ENCODE measurements around the gene PRRT1B.

Gene PRRT1B

DNA sequence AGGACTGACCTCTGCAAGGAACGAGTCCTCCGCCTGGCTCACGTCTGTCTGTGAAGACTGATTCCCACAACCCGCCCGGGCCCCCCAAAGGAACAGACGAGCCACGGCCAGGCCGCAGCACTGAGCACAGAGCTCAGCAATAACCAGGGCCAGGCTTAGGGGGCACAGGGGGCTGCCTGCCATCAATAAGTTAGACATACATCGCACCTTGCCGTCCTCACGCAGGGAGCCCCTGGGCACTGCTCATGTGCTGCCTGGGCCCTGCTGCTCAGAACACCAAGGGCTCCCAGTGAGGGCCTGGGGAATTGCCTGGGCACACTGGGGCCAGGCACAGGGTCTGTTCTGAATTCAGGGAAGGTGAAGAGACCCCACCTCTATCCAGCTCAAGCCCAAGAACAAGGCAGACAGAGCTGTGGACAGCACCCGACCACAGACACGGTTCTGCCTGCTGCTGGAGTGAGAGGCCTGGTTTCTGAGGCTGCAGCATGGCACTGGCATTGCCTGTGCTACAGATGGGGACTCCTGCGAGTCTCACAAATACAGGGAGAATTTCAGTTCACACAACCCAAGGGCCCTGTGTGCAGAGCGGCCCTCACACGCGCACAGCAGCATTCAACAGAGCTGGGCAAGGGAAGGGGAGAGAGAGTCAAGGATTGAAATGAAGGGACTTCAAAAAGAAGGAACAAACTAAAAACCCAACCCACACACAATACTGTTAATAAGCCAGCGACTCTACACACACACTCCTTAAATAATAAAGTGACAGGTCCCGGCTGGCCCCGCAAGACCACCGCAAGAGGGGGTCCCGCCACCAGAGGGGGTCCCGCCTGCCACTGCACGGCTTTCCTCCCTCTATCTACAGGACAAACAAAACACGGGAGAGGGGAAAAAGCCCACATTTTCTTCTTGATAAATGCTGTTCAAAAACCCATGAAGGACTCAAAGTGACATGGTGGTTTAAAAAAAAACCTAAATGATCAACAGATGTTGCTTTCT is 32.0 kb downstream of the PRRT1B start:
- Mint-ChIP-seq H3K9me3 (no peaks in the 10 kb centered on the region), H3K4me3 (no peak overlapping the region), H3K4me1 (ENCODE audit: low read depth) (peaks cover 14% of the 10 kb centered on the region), H3K27me3 (ENCODE audit: low read depth) (no peaks in the 10 kb centered on the region), H3K36me3 (ENCODE audit: low read depth) (peaks cover 37% of the 10 kb centered on the region), H3K27ac (no peak overlapping the region)

DNA sequence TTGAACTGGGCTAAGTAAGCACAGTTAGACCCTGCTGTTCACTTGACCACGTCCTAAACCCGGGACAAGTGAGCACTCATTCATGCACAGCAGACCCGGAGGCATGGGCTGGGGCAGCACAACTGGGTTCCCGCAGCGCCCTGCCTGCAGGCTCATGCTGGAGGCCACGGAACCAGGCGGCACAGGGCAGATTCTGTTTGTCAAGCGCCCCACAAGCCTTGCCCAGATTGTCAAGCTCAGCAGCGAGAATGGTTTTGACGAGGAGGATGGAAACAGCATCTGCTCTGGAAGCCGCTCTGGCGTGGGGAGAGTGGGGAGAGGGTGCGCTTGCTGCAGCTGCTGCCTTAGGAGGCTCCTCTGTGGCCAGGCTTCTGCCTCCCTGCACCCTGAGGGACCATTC is 32.7 kb downstream of the PRRT1B start:
- Mint-ChIP-seq H3K27ac (peak overlapping the region; percentile 83), H3K4me3 (no peak overlapping the region), H3K4me1 (ENCODE audit: low read depth) (peaks cover 14% of the 10 kb centered on the region), H3K27me3 (ENCODE audit: low read depth) (no peaks in the 10 kb centered on the region), H3K9me3 (no peaks in the 10 kb centered on the region), H3K36me3 (ENCODE audit: low read depth) (peaks cover 35% of the 10 kb centered on the region)

DNA sequence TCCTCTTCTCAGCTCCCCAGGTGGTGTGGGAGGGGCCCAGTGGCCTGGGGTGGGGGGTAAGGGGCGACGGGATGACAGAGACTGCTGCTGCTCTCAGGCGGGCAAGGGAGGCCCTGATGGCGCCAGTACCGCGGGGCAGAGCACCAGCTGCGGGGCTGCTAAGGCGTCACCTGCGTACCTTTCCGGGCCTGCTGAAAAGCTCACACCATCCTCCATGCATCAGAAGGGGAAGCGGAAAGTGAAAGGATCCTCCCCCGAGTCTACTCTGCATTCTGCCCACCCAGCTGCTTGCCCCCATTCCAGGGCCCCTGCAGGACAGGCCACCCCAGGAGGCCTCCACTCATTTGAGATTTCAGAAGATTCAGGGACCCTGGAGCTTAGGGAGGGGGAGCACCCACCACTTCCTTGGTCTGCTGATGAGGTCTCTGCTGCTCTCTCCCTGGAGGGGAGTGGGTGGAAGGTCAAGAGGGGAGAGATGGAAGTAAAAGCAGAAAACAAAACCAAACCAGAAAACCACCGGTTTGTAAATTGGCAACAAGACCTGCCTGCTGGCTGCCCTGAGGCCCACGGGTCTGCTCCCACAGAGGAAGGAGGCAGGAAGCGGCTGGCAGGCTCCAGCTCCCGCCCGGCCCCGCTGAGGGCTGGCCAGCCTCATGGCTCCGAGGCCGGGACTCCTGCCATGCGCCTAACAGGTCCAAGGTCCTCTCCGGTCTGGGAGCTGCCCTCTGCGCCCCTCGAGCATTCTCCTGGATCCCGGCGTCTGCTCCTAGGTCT is 33.6 kb downstream of the PRRT1B start:
- Mint-ChIP-seq H3K27me3 (ENCODE audit: low read depth) (no peaks in the 10 kb centered on the region), H3K36me3 (ENCODE audit: low read depth) (peaks cover 39% of the 10 kb centered on the region), H3K27ac (peak overlapping the region; percentile 83), H3K9me3 (no peaks in the 10 kb centered on the region), H3K4me1 (ENCODE audit: low read depth) (peaks cover 16% of the 10 kb centered on the region), H3K4me3 (peak overlapping the region; percentile 48)

- Mint-ChIP-seq H3K4me3 (no peak overlapping the region), H3K27me3 (ENCODE audit: low read depth) (no peaks in the 10 kb centered on the region), H3K4me1 (ENCODE audit: low read depth) (peaks cover 20% of the 10 kb centered on the region), H3K36me3 (ENCODE audit: low read depth) (peaks cover 41% of the 10 kb centered on the region), H3K9me3 (no peaks in the 10 kb centered on the region), H3K27ac (no peak overlapping the region)
These were observed 34.5 kb downstream of the PRRT1B start for GRCh38 chr9:131579789-131580211.

GRCh38 chr9:131580358-131580757 is 35.0 kb downstream of the PRRT1B start:
- Mint-ChIP-seq H3K36me3 (ENCODE audit: low read depth) (peaks cover 45% of the 10 kb centered on the region), H3K9me3 (no peaks in the 10 kb centered on the region), H3K27me3 (ENCODE audit: low read depth) (no peaks in the 10 kb centered on the region), H3K27ac (peak overlapping the region; percentile 49), H3K4me1 (ENCODE audit: low read depth) (peaks cover 25% of the 10 kb centered on the region), H3K4me3 (no peak overlapping the region)

DNA sequence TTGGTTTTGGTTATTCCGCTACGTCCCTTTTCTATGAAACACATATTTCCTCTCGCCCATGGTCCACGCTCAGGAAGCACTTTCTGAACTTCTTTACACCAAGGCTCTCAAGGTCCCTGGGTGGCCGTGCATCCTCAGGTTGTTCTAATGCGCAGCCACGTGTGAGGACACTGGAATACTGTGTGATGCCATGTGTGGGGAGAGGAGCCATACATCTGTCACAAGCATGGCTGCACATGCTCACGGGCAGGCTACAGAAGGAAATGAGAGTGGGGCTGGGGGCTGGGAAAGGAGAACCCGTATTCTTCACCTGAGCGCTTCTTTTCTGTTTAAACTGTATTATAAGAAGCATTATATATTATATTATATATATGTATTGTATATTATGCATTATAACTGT is 36.7 kb downstream of the PRRT1B start:
- peaks cover 52% of the 10 kb centered on the region for H3K36me3 Mint-ChIP-seq (ENCODE audit: low read depth)
- H3K9me3 Mint-ChIP-seq = no peaks in the 10 kb centered on the region
- H3K4me1 Mint-ChIP-seq (ENCODE audit: low read depth) = peaks cover 40% of the 10 kb centered on the region
- H3K4me3 Mint-ChIP-seq = no peak overlapping the region
- H3K27ac Mint-ChIP-seq = peak overlapping the region; percentile 28
- H3K27me3 Mint-ChIP-seq (ENCODE audit: low read depth) = no peaks in the 10 kb centered on the region

- Mint-ChIP-seq H3K36me3 (ENCODE audit: low read depth) (peaks cover 58% of the 10 kb centered on the region), H3K27me3 (ENCODE audit: low read depth) (no peaks in the 10 kb centered on the region), H3K9me3 (no peaks in the 10 kb centered on the region), H3K27ac (no peak overlapping the region), H3K4me3 (no peak overlapping the region), H3K4me1 (ENCODE audit: low read depth) (peaks cover 44% of the 10 kb centered on the region)
These were observed 37.4 kb downstream of the PRRT1B start for GRCh38 chr9:131582466-131583336.

DNA sequence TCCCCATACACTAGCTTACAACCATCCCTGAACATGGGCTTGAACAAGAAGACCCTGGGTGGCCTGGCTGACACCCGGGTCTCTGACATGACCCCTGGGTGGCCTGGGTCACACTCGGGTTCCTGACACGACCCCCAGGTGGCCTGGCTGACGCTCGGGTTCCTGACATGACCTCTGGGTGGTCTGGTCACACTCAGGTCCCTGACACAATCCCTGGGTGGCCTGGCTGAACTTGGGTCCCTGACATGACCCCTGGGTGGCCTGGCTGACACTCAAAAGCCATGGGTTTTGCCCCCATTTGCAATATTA is 38.0 kb downstream of the PRRT1B start:
- Mint-ChIP-seq H3K4me3 (no peak overlapping the region), H3K4me1 (ENCODE audit: low read depth) (peaks cover 39% of the 10 kb centered on the region), H3K36me3 (ENCODE audit: low read depth) (peaks cover 53% of the 10 kb centered on the region), H3K9me3 (no peaks in the 10 kb centered on the region), H3K27ac (peak overlapping the region; percentile 82), H3K27me3 (ENCODE audit: low read depth) (no peaks in the 10 kb centered on the region)

DNA sequence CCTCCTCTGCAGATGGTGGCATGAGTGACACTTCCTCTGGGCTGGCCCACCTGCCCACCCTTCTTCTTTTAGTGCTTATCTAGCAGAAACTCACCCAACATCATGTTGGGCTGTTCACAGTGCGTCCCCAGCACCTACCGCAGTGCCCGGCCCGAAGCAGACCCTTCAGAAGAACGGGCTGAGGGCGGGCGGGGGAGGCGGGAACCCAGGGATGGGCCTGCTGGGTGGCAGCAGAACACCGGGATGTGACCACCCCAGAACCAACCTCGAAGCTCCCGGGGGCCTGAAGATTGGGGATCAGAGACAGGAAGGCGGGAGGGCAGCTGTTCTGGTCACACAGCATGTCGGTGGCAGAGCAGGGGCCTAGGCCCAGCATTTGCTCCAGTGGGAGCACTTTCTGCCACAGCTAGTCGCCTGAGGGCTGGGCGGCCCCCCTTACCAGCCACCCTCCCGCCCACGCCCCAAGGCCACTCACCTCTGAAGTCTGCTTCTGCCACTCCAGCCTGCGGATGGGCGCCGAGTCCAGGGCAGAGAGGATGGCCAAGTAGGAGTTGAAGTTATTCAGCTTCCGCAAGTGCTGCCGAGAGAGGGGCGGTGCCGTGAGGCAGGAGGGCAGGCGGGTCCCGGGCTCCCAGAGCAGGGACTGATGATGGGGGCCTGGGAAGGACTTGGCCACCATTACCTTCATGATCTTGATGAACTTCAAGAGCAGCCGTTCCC is 38.7 kb downstream of the PRRT1B start:
- Mint-ChIP-seq H3K9me3 (no peaks in the 10 kb centered on the region), H3K27ac (peak overlapping the region; percentile 82), H3K4me1 (ENCODE audit: low read depth) (peaks cover 35% of the 10 kb centered on the region), H3K4me3 (no peak overlapping the region), H3K27me3 (ENCODE audit: low read depth) (no peaks in the 10 kb centered on the region), H3K36me3 (ENCODE audit: low read depth) (peaks cover 51% of the 10 kb centered on the region)

DNA sequence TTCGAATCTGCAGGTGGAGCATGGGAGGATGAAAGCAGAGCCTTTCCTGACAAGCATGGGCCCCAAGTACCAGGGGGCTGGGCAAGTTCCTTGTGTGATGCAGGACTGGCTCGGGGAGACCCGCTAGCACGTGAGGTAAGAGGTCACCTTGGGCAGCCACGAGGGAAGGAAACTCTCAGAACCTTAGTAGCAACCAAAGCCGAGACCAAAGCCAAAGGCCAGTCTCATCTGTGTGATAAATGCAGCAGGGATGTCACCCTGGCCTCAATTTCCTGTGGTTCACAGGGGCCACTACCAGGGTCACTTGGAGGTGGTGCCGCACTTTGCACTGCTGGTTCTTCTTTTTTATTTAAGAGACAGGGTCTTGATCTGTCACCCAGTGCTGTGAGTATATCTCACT is 39.5 kb downstream of the PRRT1B start:
- Mint-ChIP-seq H3K4me1 (ENCODE audit: low read depth) (peaks cover 29% of the 10 kb centered on the region), H3K9me3 (no peaks in the 10 kb centered on the region), H3K27me3 (ENCODE audit: low read depth) (no peaks in the 10 kb centered on the region), H3K27ac (peak overlapping the region; percentile 92), H3K4me3 (peak overlapping the region; percentile 44), H3K36me3 (ENCODE audit: low read depth) (peaks cover 50% of the 10 kb centered on the region)

DNA sequence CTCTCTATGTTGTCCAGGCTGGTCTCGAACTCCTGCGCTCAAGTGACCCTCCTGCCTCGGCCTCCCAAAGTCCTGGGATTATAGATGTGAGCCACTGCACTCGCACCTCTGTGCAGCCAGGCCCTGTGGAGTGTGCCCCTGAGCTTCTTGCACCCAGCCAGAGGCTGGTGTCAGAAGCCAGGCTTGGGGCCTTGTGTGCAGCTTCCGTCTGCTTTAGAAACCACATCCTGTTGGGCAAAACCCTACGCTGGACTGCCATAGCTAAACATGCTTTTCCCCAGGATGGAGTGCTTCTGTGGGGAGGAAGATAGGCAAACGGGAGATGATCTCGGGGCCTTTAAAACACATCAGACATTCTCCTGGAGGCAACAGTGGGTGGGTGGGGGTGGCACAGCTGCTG is 40.1 kb downstream of the PRRT1B start:
- H3K27ac Mint-ChIP-seq = peak overlapping the region; percentile 92
- no peaks in the 10 kb centered on the region for H3K27me3 Mint-ChIP-seq (ENCODE audit: low read depth)
- H3K9me3 Mint-ChIP-seq = no peaks in the 10 kb centered on the region
- H3K36me3 Mint-ChIP-seq (ENCODE audit: low read depth) = peaks cover 52% of the 10 kb centered on the region
- H3K4me3 Mint-ChIP-seq = peak overlapping the region; percentile 44
- peaks cover 33% of the 10 kb centered on the region for H3K4me1 Mint-ChIP-seq (ENCODE audit: low read depth)

DNA sequence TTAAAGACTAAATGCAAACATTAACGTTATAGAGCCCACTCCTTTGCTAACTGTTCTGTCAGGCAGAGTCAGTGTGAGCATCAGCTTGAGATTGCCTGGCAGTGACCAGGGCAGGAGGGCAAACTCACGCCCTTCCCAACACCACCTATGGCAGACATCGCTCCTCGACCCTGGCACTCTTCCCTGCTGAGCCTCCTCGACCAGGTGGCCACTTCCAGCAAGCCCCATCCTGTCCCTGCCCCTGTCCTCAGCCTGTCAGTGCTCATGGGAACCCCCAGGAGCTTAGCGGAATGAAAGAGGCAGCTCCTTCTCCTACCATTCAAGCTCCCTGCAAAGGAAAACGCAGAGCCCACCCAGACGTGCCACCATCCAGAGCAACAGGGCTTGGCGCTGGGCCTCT is 42.0 kb downstream of the PRRT1B start:
- no peaks in the 10 kb centered on the region for H3K9me3 Mint-ChIP-seq
- peaks cover 57% of the 10 kb centered on the region for H3K36me3 Mint-ChIP-seq (ENCODE audit: low read depth)
- H3K4me3 Mint-ChIP-seq = peak overlapping the region; percentile 25
- no peaks in the 10 kb centered on the region for H3K27me3 Mint-ChIP-seq (ENCODE audit: low read depth)
- H3K27ac Mint-ChIP-seq = peak overlapping the region; percentile 92
- peaks cover 50% of the 10 kb centered on the region for H3K4me1 Mint-ChIP-seq (ENCODE audit: low read depth)

- peaks cover 57% of the 10 kb centered on the region for H3K36me3 Mint-ChIP-seq (ENCODE audit: low read depth)
- H3K4me3 Mint-ChIP-seq = no peak overlapping the region
- H3K27ac Mint-ChIP-seq = no peak overlapping the region
- no peaks in the 10 kb centered on the region for H3K27me3 Mint-ChIP-seq (ENCODE audit: low read depth)
- H3K4me1 Mint-ChIP-seq (ENCODE audit: low read depth) = peaks cover 50% of the 10 kb centered on the region
- H3K9me3 Mint-ChIP-seq = no peaks in the 10 kb centered on the region
These were observed 42.6 kb downstream of the PRRT1B start for GRCh38 chr9:131587906-131588305.

DNA sequence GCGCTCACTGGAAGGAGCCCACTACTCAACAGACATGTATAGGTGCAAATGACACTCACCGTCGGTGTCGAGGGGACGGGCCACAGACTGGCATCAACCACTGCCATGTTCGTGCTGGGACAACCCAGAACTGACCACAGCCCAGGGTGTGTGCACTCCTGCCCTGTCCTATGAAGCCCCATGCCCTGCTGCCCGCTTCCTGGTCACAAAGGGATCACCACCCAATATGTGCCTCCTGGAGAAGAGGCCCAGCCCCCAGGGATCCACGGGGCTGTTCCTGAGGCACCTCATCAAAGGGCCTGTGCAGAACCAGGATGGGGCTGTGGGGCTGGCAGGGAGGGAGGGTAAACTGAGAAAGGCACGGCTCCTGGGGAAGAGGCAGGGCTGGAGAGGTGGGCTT is 43.1 kb downstream of the PRRT1B start:
- H3K36me3 Mint-ChIP-seq (ENCODE audit: low read depth) = peaks cover 52% of the 10 kb centered on the region
- H3K4me1 Mint-ChIP-seq (ENCODE audit: low read depth) = peaks cover 50% of the 10 kb centered on the region

More for the DNA sequence above, 43.1 kb downstream of the PRRT1B start:
- Mint-ChIP-seq H3K27me3 (ENCODE audit: low read depth) (no peaks in the 10 kb centered on the region), H3K9me3 (no peaks in the 10 kb centered on the region), H3K27ac (no peak overlapping the region), H3K4me3 (no peak overlapping the region)
